Mesenteric fat pad (tissue), 1 donor: ENCODE measurements around the gene ACVRL1. TPM values are rescaled to one million over a fixed set of nuclear protein-coding genes. Genes with fewer than 3 reads are reported as not detected.

Source experiments
- DNase-seq: peaks from one replicate; pipeline ENCODE4 v3.0.0-alpha.2; 2020; ENCODE audit warnings: low spot score
- total RNA-seq: library from RNA; stranded (reverse); fragmentation: NEBNext Ultra II Directional; extraction: Animal tissue kit (Norgen Biotek cat#: 25700); gene quantifications from one replicate; pipeline ENCODE4 v1.2.1, GENCODE V29; 2021
- donor health status: DM: yes; HTN: yes; CAD: no.

Gene ACVRL1
- total RNA-seq, 1 donor from 2014 or later: 85.2 TPM

GRCh38 chr12:51959211-51959610 lies 51.9 kb downstream of the ACVRL1 start:
- DNase-seq: no peak

DNA sequence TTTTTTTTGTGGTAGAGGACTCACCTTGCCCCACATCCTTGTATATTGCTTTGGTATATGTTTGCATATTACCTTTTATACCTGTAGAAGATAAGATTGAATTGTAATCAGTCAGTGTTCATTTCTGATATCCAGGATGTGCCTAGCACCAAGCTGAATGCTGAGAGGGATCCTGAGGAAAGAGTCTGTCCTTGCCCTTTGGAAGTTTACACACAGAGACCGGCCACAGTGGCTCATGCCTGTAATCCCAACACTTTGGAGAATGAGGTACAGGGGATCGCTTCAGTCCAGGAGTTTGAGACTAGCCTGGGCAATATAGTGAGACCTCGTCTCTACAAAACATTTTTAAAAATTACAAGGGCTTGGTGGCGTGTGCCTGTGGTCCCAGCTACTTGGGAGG lies 52.6 kb downstream of the ACVRL1 start:
- DNase-seq: no peak

- DNase-seq: no peak
Measured at GRCh38 chr12:51960488-51960887, 53.2 kb downstream of the ACVRL1 start.

DNA sequence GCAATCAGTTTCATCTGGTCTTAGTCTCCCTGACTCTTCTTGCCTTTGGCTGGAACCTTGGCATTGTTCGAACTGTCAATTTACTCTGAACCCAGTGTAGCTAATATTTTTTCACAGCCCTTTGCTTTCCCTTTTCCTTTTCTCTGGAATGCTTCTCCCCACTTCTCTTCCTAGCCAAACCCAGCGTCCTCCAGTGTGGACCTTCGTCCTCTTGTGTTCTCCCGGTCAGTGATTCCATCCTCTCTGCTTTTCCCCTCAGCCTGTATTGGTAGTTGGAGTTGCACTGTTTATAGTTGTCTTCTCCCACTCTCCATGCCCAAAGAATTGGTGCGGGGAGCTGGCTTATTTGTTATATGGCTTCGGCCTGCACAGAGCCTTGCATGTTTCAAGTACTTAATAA lies 53.6 kb downstream of the ACVRL1 start:
- DNase-seq: no peak

DNA sequence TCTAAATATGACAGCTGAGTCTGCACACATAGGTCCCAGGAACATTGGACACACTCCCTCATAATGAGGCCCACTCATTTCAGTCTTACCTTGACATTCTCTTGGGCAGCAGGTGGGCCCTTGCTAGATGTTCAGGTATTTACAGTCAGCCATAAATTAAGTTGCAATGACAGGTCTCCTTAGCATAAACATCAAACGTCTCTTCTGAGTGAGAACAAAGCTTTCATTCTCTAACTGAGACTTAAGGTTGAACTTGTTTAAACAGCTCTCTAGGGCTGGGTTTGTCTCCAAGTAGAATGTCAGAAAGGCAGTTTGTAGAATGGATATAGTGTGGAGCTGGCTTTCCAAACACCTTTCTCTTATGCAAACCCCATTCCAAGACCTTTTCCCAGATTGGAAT lies 54.5 kb downstream of the ACVRL1 start:
- no peak for DNase-seq

DNA sequence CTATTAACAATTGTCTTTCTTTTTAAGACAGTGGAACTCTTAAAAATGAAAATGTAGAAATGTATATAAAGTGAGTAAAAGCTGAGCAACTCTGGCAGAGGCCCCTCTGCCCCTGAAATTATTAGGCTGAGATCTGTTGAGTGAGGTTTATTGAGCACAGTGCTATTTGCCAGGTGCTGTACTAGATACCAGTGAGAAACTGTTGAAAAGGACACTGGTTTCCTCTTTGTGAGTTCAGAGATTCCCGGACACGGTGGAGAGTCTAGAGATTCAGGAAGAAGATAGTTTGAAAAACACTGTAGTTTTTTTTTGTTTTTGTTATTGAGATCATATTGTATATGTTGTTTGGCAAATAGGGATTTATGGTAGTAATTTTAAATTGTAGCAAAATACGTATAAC lies 55.4 kb downstream of the ACVRL1 start:
- no peak for DNase-seq

DNA sequence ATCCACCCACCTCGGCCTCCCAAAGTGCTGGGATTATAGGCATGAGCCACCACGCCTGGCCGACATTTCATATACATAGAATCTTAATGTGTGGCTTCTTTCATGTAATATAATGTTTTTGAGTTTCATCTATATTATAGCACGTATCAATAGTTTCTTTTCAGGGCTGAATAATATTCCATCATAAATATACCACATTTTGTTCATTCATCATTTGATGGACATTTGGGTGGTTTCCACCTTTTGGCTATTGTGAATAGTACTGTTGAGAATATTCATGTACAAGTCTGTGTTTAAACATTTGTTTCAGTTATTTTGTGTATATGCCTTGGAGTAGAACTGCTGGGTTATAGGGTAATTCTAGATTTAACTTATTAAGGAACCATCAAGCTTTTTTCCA lies 56.2 kb downstream of the ACVRL1 start:
- no peak for DNase-seq

- DNase-seq: no peak
Measured at GRCh38 chr12:51969643-51970042, 62.3 kb downstream of the ACVRL1 start.

DNA sequence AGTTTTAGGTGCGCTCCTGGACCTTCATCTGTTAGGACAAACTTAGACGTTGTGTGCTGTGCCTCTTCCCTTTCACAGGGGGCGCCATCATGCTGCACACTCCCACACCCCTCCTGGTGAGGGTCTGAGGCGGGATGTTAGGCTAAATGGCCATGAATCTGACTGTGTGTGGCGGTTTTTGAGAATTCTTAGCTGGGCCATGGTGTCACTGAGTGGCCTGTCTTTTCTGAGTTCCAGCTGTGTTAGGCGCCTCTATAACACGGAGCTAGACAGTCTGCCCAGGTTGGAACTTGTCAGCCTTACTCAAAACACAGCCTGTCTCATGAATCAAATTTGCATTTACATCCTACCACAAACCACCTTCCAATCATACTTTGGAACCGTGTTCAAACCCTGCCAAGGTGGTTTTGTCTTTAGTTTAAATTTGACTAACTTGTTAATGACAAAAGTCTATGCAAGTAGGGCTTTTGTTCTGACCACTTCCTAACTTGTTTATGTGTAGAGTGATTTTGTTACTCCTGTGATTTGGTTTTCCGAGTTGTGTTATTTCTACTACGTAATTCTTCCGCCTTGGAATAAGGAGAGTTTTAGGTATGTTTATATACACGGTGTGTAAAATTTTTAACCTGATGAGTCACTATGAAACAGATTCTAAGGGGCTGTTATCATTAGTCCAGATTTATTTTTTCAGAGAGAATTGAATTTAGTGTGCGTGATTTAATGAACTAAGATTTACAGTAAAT lies 63.8 kb downstream of the ACVRL1 start:
- no peak for DNase-seq

GRCh38 chr12:51971679-51972421 lies 64.5 kb downstream of the ACVRL1 start:
- no peak for DNase-seq

GRCh38 chr12:51972422-51972812 lies 65.1 kb downstream of the ACVRL1 start:
- no peak for DNase-seq

- DNase-seq: no peak
Measured at GRCh38 chr12:51972849-51973273, 65.6 kb downstream of the ACVRL1 start.

Other genes starting within 250 kb of the ACVRL1 start
- gene FIGNL2, start 58.8 kb upstream of the ACVRL1 start, total RNA-seq: 1.3 TPM
- gene ANKRD33, start 19.4 kb upstream of the ACVRL1 start, total RNA-seq: not detected
- 40.9 TPM for gene ACVR1B, start 44.2 kb downstream of the ACVRL1 start, total RNA-seq
- gene TAMALIN, start 99.4 kb downstream of the ACVRL1 start, total RNA-seq: 117 TPM
- 863 TPM for gene NR4A1, start 143.9 kb downstream of the ACVRL1 start, total RNA-seq
- 36.2 TPM for gene ATG101, start 162.5 kb downstream of the ACVRL1 start, total RNA-seq
- gene SMIM41, start 172.2 kb downstream of the ACVRL1 start, total RNA-seq: 0.45 TPM